GM23338 (cell line): ENCODE results near the gene XPNPEP2.

Source experiments
- CREB1 ChIP-seq: fragments of 250-450 bp; sonication (Bioruptor Pico); IDR thresholded peaks from 2 replicates; pipeline ENCODE4 v1.5.0; 2020; ENCODE audit warnings: low read depth, mild to moderate bottlenecking, moderate library complexity
- CTCF ChIP-seq, 2 experiments: fragments of 200-600 bp in 1 of 2; sonication (generic) in 1 of 2; conservative IDR thresholded peaks; 2 replicates each; pipeline versions ENCODE4 v1.5.1 to v1.6.1; 2016 to 2017; ENCODE audit warnings: antibody characterized with exemption in 2 of 2, low read depth in 2 of 2, mild to moderate bottlenecking in 2 of 2, moderate library complexity in 1 of 2
- ETS1 ChIP-seq: IDR thresholded peaks from 2 replicates; pipeline ENCODE4 v1.6.1; 2016; ENCODE audit warnings: antibody characterized with exemption
- EZH2 ChIP-seq: fragments of 200-600 bp; sonication (generic); IDR thresholded peaks from one replicate; pipeline ENCODE4 v1.8.0; 2017; ENCODE audit warnings: antibody characterized with exemption, mild to moderate bottlenecking, low read depth; ENCODE audit not compliant: unreplicated experiment
- EZH2phosphoT487 ChIP-seq: fragments of 200-600 bp; sonication (generic); IDR thresholded peaks from one replicate; pipeline ENCODE4 v1.8.1; 2018; ENCODE audit warnings: antibody characterized with exemption; ENCODE audit not compliant: unreplicated experiment
- JUNB ChIP-seq: IDR thresholded peaks from one replicate; pipeline ENCODE4 v1.6.1; 2016; ENCODE audit warnings: antibody characterized with exemption; ENCODE audit not compliant: unreplicated experiment
- NANOG ChIP-seq: IDR thresholded peaks from 2 replicates; pipeline ENCODE4 v1.6.1; 2016; ENCODE audit warnings: antibody characterized with exemption, borderline replicate concordance
- POLR2AphosphoS5 ChIP-seq: IDR thresholded peaks from 2 replicates; pipeline ENCODE4 v1.6.1; 2016; ENCODE audit warnings: antibody characterized with exemption, low read depth
- REST ChIP-seq: IDR thresholded peaks from one replicate; pipeline ENCODE4 v1.6.1; 2018; ENCODE audit warnings: antibody characterized with exemption; ENCODE audit not compliant: unreplicated experiment
- STAT1 ChIP-seq: IDR thresholded peaks from one replicate; pipeline ENCODE4 v1.6.1; 2016; ENCODE audit warnings: antibody characterized with exemption; ENCODE audit not compliant: unreplicated experiment
- ZNF114 ChIP-seq: fragments of 250-450 bp; sonication (Bioruptor Pico); IDR thresholded peaks from 2 replicates; pipeline ENCODE4 v1.5.0; 2020; ENCODE audit warnings: mild to moderate bottlenecking, moderate library complexity
- ZNF331 ChIP-seq: fragments of 250-450 bp; sonication (Bioruptor Pico); IDR thresholded peaks from 2 replicates; pipeline ENCODE4 v1.5.0; 2020; ENCODE audit warnings: low read depth, mild to moderate bottlenecking, moderate library complexity
- ZNF462 ChIP-seq: fragments of 250-450 bp; sonication (Bioruptor Pico); IDR thresholded peaks from 2 replicates; pipeline ENCODE4 v1.5.0; 2020; ENCODE audit warnings: mild to moderate bottlenecking, moderate library complexity

GRCh38 chrX:129785160-129785947, 46.6 kb downstream of the XPNPEP2 start:
- no peak for TF ChIP-seq STAT1
- TF ChIP-seq CTCF (conservative IDR thresholded peaks at IDR 0.05; ENCODE audit: low read depth in 2 of 2): no peak
- TF ChIP-seq REST: no peak
- TF ChIP-seq ZNF462 (CRISPR knock-in tag): no peak
- TF ChIP-seq EZH2: no peak
- TF ChIP-seq POLR2AphosphoS5: no peak
- TF ChIP-seq EZH2phosphoT487: no peak
- TF ChIP-seq JUNB: no peak
- TF ChIP-seq ZNF331 (CRISPR knock-in tag): no peak
- no peak for TF ChIP-seq NANOG
- no peak for TF ChIP-seq CREB1 (CRISPR knock-in tag)
- TF ChIP-seq ETS1: no peak
- no peak for TF ChIP-seq ZNF114 (CRISPR knock-in tag)
